ENCODE measurements around the gene PRKN.
"Not testable (repeated sequence)": the region's sequence is repeated elsewhere in the genome, so short reads cannot be mapped to it uniquely, and the experiment has no call there.

Gene PRKN

DNA sequence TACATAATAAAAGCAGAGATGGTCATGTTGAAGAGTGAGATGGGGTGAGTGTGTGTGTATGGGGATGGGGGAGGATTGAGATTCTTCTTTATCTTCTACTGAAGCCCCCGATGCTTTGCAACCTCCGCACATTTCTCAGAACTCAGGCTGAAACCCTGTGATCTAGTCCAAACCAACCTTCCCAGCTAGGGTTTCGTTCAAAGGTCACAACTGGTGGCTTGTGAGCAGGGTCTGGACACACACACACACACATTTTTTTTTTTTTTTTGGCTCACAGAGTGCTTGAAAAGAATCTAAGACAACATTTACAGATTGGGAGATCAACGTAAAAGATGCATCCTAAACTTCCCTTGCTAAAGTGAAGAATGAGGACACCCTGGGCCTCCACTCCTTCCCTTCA is 1228.7 kb downstream of the PRKN start:
- DNase-seq, result no peak

DNA sequence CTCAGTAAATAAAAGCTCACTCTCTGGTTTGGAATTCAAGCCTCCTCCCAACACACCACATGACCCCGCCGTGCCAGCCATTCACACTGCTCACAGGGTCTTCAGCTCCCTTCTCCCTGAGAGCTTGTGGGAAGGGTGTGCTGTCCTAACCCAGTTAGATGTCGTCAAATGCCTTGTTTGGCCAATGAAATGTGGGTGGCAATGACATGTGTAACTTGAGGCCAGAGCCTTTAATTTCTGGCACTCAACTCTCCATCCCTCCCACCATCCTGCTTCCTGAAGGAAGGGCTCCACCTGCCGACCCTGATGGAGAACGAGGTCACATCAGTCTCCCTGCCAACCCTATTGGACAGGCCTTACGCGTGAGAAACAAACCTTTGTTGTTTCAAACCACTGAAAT is 1229.2 kb downstream of the PRKN start:
- DNase-seq, result no peak

GRCh38 chr6:161496941-161497340 is 1230.6 kb downstream of the PRKN start:
- DNase-seq, result no peak

GRCh38 chr6:161496271-161496670 is 1231.3 kb downstream of the PRKN start:
- DNase-seq, result not testable (repeated sequence)

- DNase-seq, result no peak
Observed at GRCh38 chr6:161494566-161494965, 1233.0 kb downstream of the PRKN start.

DNA sequence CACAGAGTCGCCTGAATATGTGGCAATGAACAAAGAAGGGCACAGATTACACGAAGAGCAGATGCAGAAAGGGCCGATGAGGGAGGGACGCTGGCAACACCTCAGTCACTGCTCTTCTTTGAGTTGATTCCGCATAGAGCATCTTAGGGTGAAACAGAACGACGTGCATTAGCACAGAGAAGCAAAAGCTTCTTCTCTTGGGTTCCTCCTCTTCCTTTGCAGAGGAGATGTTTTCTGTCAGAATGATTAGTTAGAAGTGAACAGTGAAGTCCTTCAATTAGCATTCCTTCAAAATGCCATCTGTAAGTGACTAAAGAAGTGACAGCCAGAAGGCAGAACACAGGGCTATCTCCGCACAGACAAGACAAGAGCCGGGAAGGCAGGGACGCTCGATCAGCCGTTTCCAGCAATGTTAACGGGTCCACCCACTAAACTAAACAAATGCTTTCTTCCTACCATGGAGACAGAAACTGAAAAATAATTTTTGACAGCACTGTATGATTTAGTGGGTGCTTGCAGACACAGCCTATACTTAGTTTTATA is 1233.9 kb downstream of the PRKN start:
- DNase-seq, result no peak

GRCh38 chr6:161489626-161490306 is 1237.8 kb downstream of the PRKN start:
- DNase-seq, result no peak

GRCh38 chr6:161487694-161488093 is 1239.9 kb downstream of the PRKN start:
- DNase-seq, result no peak

DNA sequence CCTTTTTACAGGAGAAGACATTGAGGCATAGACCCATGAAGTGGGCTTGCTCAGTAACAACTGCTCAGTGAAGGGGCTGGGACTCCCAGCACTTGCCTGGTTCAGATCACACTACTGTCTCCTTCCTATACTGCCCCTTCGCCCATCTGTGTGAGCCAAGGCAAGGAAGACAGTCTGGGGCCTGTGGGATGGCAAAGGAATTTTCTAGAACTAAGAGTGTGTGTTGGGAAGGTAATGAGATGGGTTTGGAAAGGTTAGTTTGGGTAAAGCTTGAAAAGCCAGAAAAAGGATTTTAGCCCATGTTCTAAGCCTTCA is 1240.4 kb downstream of the PRKN start:
- no peak for DNase-seq

GRCh38 chr6:161486361-161487216 is 1241.0 kb downstream of the PRKN start:
- DNase-seq, result no peak

- no peak for DNase-seq
Observed at GRCh38 chr6:161482517-161482858, 1245.1 kb downstream of the PRKN start.

DNA sequence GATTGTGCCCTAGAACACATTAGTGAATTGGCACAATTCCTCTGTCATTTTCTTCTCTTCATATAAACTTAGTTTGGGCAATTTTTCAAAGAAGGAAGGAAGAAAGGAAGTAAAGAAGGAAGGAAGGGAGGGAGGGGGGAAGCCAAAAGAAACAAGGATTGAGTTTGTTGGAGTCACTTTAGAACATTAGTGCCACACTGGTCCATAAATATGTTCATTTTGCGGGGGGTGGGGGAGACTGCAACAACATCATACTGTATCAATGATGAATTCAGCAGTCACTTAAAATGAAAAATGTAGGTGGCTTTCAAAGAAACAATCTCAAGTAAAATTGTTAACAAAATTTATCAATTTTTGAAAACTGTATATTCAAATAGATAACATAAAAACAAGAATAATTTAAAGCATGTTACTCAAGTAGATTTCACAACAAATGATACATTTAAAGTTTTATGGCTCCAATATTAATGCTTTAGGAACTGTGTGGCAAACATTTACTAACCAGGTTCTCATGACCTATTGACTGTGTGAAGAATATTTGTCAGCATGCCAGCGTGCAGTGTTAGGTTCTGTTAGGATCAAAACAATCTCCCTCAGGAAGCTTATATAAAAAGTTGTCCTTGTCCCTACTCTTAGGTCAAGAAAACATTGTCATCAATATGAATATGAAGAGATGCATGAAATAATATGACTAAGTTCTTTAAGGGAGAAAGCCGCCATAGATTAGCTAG is 1245.6 kb downstream of the PRKN start:
- no peak for DNase-seq

GRCh38 chr6:161480421-161481155 is 1247.0 kb downstream of the PRKN start:
- no peak for DNase-seq

DNA sequence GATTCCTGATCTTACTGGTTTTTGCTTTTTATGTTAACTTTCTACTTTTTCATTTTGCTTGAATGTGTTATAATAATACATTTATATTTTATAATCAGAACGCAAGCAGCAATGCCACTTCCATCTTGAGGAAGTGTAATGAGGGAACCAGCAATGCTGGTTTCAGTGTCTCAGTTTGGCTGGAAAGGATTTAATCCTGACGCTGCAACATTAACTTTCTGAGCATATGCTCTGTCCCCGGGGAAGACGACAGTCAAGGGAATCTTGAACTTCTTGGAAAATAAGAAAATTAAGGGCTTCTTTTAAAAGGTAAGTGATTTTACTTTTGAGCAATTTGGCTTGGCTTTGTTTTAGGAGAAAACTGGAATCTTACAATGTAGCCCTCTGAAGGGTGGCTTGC is 1248.2 kb downstream of the PRKN start:
- no peak for DNase-seq

GRCh38 chr6:161477876-161478425 is 1249.6 kb downstream of the PRKN start:
- DNase-seq, result no peak

DNA sequence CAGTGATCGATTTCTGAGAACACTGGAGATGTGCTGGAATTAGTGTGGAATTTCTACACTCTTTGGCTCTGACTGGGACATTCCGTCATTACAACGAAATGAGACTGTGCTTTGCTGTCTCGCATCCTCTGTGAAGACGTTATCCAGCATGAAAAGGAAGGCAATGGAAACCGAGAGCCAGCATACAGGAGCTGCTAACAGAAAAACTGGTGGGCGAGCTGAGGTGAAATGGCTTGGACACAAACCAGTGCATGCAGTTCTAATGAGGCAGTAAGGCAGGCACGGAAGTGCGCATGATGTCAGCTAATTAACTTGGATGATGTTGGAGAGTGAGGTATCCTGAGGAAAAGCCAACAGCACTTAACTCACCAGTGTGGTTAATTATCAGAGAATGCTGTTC is 1250.9 kb downstream of the PRKN start:
- DNase-seq, result no peak

- DNase-seq, result no peak
Observed at GRCh38 chr6:161465403-161465802, 1262.2 kb downstream of the PRKN start.

- DNase-seq, result no peak
Observed at GRCh38 chr6:161463071-161463470, 1264.5 kb downstream of the PRKN start.

DNA sequence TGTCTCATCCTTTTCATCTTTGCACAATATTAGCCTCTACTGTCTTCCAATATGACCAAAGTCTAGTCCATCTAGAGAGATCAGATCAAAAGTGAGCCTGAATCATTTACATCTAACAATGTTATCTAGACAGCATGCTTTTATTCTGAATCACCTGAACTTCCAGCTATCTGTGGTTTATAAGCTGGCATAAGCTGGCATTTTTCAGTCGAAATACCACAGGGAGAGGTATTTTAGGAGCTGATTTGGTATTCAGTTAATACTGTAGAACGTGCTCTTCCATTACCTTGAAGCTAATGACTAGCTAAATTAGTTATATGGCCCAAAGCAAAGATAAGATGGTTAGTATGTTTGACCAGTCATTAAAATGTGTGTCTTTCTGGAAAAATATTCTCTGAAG is 1265.4 kb downstream of the PRKN start:
- no peak for DNase-seq

GRCh38 chr6:161459008-161459615 is 1268.5 kb downstream of the PRKN start:
- DNase-seq, result no peak

DNA sequence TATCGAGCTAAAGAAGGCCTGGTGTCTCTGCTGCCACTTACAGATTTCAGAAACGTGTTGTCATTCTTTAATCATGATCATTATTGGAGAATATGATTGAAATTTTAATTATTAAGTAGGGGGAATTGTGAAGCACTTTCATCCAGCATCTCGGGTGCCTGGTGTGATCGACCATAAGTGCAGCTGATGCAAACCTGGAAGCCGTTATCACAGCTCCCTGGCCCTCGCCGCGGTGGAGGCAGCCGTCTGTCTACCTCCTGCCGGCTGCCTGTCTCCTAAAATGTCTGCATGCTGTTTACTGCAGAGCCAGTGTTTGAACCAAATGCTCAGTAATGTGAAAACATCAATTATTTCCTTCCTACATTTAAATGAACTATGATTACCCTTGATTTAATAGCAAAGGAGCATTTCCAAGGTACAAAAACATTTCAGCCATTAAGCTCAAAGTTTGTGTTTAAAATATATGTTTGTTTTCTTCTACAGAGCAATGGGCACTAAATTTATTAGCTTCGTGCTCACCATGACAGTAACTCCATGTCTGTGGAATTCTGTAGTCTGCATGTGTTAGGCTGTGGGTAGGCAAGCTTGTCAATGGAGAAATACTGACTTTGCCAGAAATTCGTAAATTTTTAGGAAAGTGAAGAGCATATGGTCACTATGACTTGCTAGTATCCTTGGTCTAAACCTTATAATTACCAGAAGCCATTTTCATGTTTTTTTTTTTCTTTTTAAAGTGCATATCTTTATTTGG is 1269.2 kb downstream of the PRKN start:
- no peak for DNase-seq

Measured in activated T-cell treated with anti-CD3 and anti-CD28 coated beads, Interleukin-2, amount 50 U/mL, for 48 hours (primary cell).